CD14-positive monocyte (primary cell): ENCODE results near the gene HTR3C. TPM values are rescaled to one million over a fixed set of nuclear protein-coding genes. Genes with fewer than 3 reads are reported as not detected.

Source experiments
- DNase-seq, 3 donors: peaks; one replicate each; pipeline ENCODE4 v3.0.0-alpha.2; 2011 to 2022
- H2AFZ ChIP-seq: 2 replicates; pipeline ENCODE4 v1.6.0; 2012; ENCODE audit warnings: mild to moderate bottlenecking, low read depth, low read length, inconsistent platforms; ENCODE audit not compliant: insufficient read depth, poor library complexity, severe bottlenecking
- H3K27ac ChIP-seq, 2 donors: 1 replicate in 1 of 2; 2 replicates in 1 of 2; pipeline ENCODE4 v1.5.1; 2012 to 2013; ENCODE audit warnings: low read length in 2 of 2, control low read depth in 1 of 2, inconsistent platforms in 1 of 2, low read depth in 1 of 2, mild to moderate bottlenecking in 1 of 2
- H3K27me3 ChIP-seq, 2 donors: one replicate each; pipeline versions ENCODE4 v1.6.0 to v1.6.1; 2011 to 2013; ENCODE audit warnings: low read length in 2 of 2; ENCODE audit not compliant: control insufficient read depth in 2 of 2, insufficient read depth in 2 of 2
- H3K36me3 ChIP-seq, 2 donors: replicated peaks in 1 of 2; 1 replicate in 1 of 2; 2 replicates in 1 of 2; pipeline versions ENCODE4 v1.5.1 to v1.6.1; 2012 to 2013; ENCODE audit warnings: low read length in 2 of 2, control low read depth in 1 of 2, inconsistent platforms in 1 of 2, mild to moderate bottlenecking in 1 of 2; ENCODE audit not compliant: insufficient read depth in 2 of 2, control insufficient read depth in 1 of 2
- H3K4me1 ChIP-seq, 2 donors: 1 replicate in 1 of 2; 2 replicates in 1 of 2; pipeline versions ENCODE4 v1.5.1 to v1.6.1; 2012 to 2013; ENCODE audit warnings: low read length in 2 of 2, control low read depth in 1 of 2, inconsistent platforms in 1 of 2, mild to moderate bottlenecking in 1 of 2, moderate library complexity in 1 of 2; ENCODE audit not compliant: insufficient read depth in 2 of 2, control insufficient read depth in 1 of 2
- H3K4me2 ChIP-seq: replicated peaks from 2 replicates; pipeline ENCODE3; 2012; ENCODE audit warnings: low read length, moderate library complexity, mild to moderate bottlenecking; ENCODE audit not compliant: poor library complexity, severe bottlenecking; ENCODE audit errors: extremely low read depth
- H3K4me3 ChIP-seq, 3 experiments: fragments of 200-600 bp in 1 of 3; sonication (generic) in 1 of 3; replicated peaks in 1 of 3; 1 replicate in 2 of 3; 2 replicates in 1 of 3; pipeline ENCODE4 v1.5.1; 2011 to 2013; ENCODE audit warnings: low read length in 3 of 3, mild to moderate bottlenecking in 3 of 3, control low read depth in 2 of 3, low read depth in 2 of 3, inconsistent platforms in 1 of 3, moderate library complexity in 1 of 3
- H3K79me2 ChIP-seq: 2 replicates; pipeline ENCODE4 v1.6.0; 2012; ENCODE audit warnings: mild to moderate bottlenecking, control low read depth, inconsistent platforms, low read length, moderate library complexity; ENCODE audit not compliant: insufficient read depth
- H3K9ac ChIP-seq: 2 replicates; pipeline ENCODE4 v1.6.0; 2017; ENCODE audit warnings: low read length, mild to moderate bottlenecking; ENCODE audit not compliant: insufficient read depth, poor library complexity, severe bottlenecking
- H3K9me3 ChIP-seq, 2 donors: replicated peaks in 1 of 2; 1 replicate in 1 of 2; 2 replicates in 1 of 2; pipeline versions ENCODE4 v1.5.1 to v1.6.1; 2012 to 2013; ENCODE audit warnings: low read length in 2 of 2, control low read depth in 1 of 2; ENCODE audit not compliant: control insufficient read depth in 1 of 2, insufficient read depth in 1 of 2
- H4K20me1 ChIP-seq: 2 replicates; pipeline ENCODE4 v1.6.0; 2012; ENCODE audit warnings: mild to moderate bottlenecking, low read length, control low read depth, moderate library complexity; ENCODE audit not compliant: insufficient read depth
- H3K27ac Mint-ChIP-seq, 7 donors: one replicate each; pipeline ENCODE4 v1.8.0; 2020; ENCODE audit warnings: mild to moderate bottlenecking in 7 of 7, mixed read lengths in 7 of 7, moderate library complexity in 6 of 7, inconsistent platforms in 2 of 7
- H3K27me3 Mint-ChIP-seq, 3 donors: one replicate each; pipeline ENCODE4 v1.8.0; 2021 to 2022; ENCODE audit warnings: low read depth in 3 of 3, mild to moderate bottlenecking in 3 of 3, mixed read lengths in 3 of 3, moderate library complexity in 3 of 3, inconsistent platforms in 1 of 3
- H3K36me3 Mint-ChIP-seq, 2 donors: one replicate each; pipeline ENCODE4 v1.8.0; 2020; ENCODE audit warnings: mixed read lengths in 2 of 2, inconsistent platforms in 1 of 2, mild to moderate bottlenecking in 1 of 2
- H3K4me1 Mint-ChIP-seq: one replicate; pipeline ENCODE4 v1.8.0; 2020; ENCODE audit warnings: mild to moderate bottlenecking, mixed read lengths
- H3K4me3 Mint-ChIP-seq, 2 donors: one replicate each; pipeline ENCODE4 v1.8.0; 2020; ENCODE audit warnings: mild to moderate bottlenecking in 2 of 2, mixed read lengths in 2 of 2, moderate library complexity in 1 of 2
- H3K9me3 Mint-ChIP-seq, 7 donors: one replicate each; pipeline ENCODE4 v1.8.0; 2020 to 2022; ENCODE audit warnings: mixed read lengths in 7 of 7, mild to moderate bottlenecking in 6 of 7, moderate library complexity in 6 of 7, inconsistent platforms in 2 of 7
- WGBS: methylation state at CpG from one replicate; pipeline ENCODE4 v1.1.5; 2013; ENCODE audit warnings: missing lambda C conversion rate; ENCODE audit not compliant: insufficient coverage; 5-methylcytosine and 5-hydroxymethylcytosine counted together
- intact Hi-C, 2 donors: fragments of 100-400 bp; cut with micrococcal nuclease; formaldehyde crosslinking; loops; one replicate each; pipeline versions ENCODE4 v1.15.0 to v1.15.1; 2023
- polyA plus RNA-seq, 3 donors: library from polyadenylated mRNA; depleted of rRNA in 1 of 3; unstranded in 2 of 3; stranded (reverse) in 1 of 3; fragments of 300-500 nt in 2 of 3; fragments of >200 nt in 1 of 3; fragmentation: Illumina TruSeq in 2 of 3; gene quantifications; 1 replicate in 2 of 3; 2 replicates in 1 of 3; pipeline ENCODE4 v1.2.3, GENCODE V29; 2012 to 2021
- TF ChIP-seq, protein P1 (sequence below): fragments of 200-600 bp; IDR thresholded peaks from one replicate; pipeline ENCODE4 v1.8.0; 2022; ENCODE audit warnings: antibody characterized with exemption, mild to moderate bottlenecking

Gene HTR3C
- polyA plus RNA-seq, 3 donors: not detected

DNA sequence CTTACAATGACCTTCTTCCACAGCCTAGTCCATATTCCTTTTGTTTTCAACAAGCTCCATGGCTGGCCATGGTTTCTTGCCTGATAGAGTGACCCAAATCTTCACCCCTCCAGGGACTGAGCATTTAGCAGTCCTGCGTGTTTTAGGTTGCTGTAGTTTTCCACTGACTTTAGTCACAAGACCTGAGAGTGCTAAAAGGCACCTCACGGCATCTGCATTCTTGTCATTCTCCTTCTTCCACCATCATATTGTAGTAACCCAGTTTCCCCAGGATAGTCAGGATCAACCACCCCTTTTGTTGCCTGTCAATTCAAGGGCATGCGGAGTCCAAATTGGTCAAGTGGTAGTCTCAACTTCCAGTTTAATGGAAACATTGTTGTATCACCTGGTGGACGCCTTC, 20.8 kb downstream of the HTR3C start:
- Mint-ChIP-seq H3K9me3 (peaks cover 9 to 33% (median 18%) of the 10 kb centered on the region in 7 donors), H3K36me3 (no peaks in the 10 kb centered on the region), H3K27ac (no peak overlapping the region), H3K27me3 (peaks cover 2 to 6% (median 4%) of the 10 kb centered on the region in 3 donors), H3K4me1 (no peaks in the 10 kb centered on the region), H3K4me3 (no peak overlapping the region)
- 94% methylated on average over 2 of the region's 4 CpGs for WGBS
- no peak overlapping the region for H3K27ac ChIP-seq
- no peak overlapping the region for H3K4me2 ChIP-seq
- H3K9me3 ChIP-seq: peaks cover 5 to 15% of the 10 kb centered on the region in 2 donors
- H3K36me3 ChIP-seq: no peaks in the 10 kb centered on the region
- TF ChIP-seq, protein P1, sequence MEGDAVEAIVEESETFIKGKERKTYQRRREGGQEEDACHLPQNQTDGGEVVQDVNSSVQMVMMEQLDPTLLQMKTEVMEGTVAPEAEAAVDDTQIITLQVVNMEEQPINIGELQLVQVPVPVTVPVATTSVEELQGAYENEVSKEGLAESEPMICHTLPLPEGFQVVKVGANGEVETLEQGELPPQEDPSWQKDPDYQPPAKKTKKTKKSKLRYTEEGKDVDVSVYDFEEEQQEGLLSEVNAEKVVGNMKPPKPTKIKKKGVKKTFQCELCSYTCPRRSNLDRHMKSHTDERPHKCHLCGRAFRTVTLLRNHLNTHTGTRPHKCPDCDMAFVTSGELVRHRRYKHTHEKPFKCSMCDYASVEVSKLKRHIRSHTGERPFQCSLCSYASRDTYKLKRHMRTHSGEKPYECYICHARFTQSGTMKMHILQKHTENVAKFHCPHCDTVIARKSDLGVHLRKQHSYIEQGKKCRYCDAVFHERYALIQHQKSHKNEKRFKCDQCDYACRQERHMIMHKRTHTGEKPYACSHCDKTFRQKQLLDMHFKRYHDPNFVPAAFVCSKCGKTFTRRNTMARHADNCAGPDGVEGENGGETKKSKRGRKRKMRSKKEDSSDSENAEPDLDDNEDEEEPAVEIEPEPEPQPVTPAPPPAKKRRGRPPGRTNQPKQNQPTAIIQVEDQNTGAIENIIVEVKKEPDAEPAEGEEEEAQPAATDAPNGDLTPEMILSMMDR: no peak
- H2AFZ ChIP-seq: no peak overlapping the region
- H3K4me3 ChIP-seq: no peak overlapping the region
- H3K9ac ChIP-seq: no peak overlapping the region
- intact Hi-C loops: no loop called here
- H3K4me1 ChIP-seq: no peaks in the 10 kb centered on the region
- H3K27me3 ChIP-seq: no peaks in the 10 kb centered on the region
- DNase-seq: no peak
- no peaks in the 10 kb centered on the region for H3K79me2 ChIP-seq
- H4K20me1 ChIP-seq: no peaks in the 10 kb centered on the region

- TF ChIP-seq, protein P1: no peak
- Mint-ChIP-seq H3K4me3 (no peak overlapping the region), H3K27me3 (peaks cover 4 to 6% (median 5%) of the 10 kb centered on the region in 3 donors), H3K27ac (peak overlapping the region in 1 of 7 donors; percentile 41), H3K4me1 (no peaks in the 10 kb centered on the region), H3K36me3 (no peaks in the 10 kb centered on the region), H3K9me3 (peaks cover 4 to 19% (median 5%) of the 10 kb centered on the region in 7 donors)
- H3K36me3 ChIP-seq: no peaks in the 10 kb centered on the region
- no peak for DNase-seq
- H3K9me3 ChIP-seq: peaks cover 1 to 4% of the 10 kb centered on the region in 2 donors
- no peak overlapping the region for H2AFZ ChIP-seq
- intact Hi-C loops: no loop called here
- no peak overlapping the region for H3K4me2 ChIP-seq
- H3K79me2 ChIP-seq: no peaks in the 10 kb centered on the region
- no peaks in the 10 kb centered on the region for H4K20me1 ChIP-seq
- H3K27ac ChIP-seq: no peak overlapping the region
- H3K9ac ChIP-seq: no peak overlapping the region
- no peaks in the 10 kb centered on the region for H3K4me1 ChIP-seq
- 100% methylated on average over 1 of the region's 6 CpGs for WGBS
- no peak overlapping the region for H3K4me3 ChIP-seq
- H3K27me3 ChIP-seq: no peaks in the 10 kb centered on the region
Measured at GRCh38 chr3:184075901-184076300, 23.1 kb downstream of the HTR3C start.
